Retinal pigment epithelial cell (primary cell): Measurements from ENCODE around the gene MBOAT1.

Experiments used
- DNase-seq: peaks from one replicate; pipeline ENCODE4 v3.0.0-alpha.2; 2010; ENCODE audit warnings: low read depth
- H3K4me3 ChIP-seq: 2 replicates; pipeline ENCODE4 v1.5.1; 2011; ENCODE audit warnings: mild to moderate bottlenecking, low read length, control low read depth, moderate library complexity
- CTCF ChIP-seq: conservative IDR thresholded peaks from 2 replicates; pipeline ENCODE4 v1.5.1; 2011; ENCODE audit warnings: low read depth, low read length, control low read depth, inconsistent platforms

The MBOAT1 gene

GRCh38 chr6:20197251-20197650, 15.0 kb downstream of the MBOAT1 start:
- no peak for DNase-seq
- no peak overlapping the region for H3K4me3 ChIP-seq
- TF ChIP-seq CTCF: no peak

GRCh38 chr6:20192625-20193024, 19.6 kb downstream of the MBOAT1 start:
- no peak overlapping the region for H3K4me3 ChIP-seq

GRCh38 chr6:20191992-20192391, 20.3 kb downstream of the MBOAT1 start:
- no peak for TF ChIP-seq CTCF
- no peak for DNase-seq
- H3K4me3 ChIP-seq: no peak overlapping the region

More at GRCh38 chr6:20192625-20193024, 19.6 kb downstream of the MBOAT1 start:
- no peak for DNase-seq
- TF ChIP-seq CTCF: no peak

- no peak for TF ChIP-seq CTCF
- H3K4me3 ChIP-seq: no peak overlapping the region
- no peak for DNase-seq
Measured at GRCh38 chr6:20188630-20189075, 23.6 kb downstream of the MBOAT1 start.

- TF ChIP-seq CTCF: no peak
- DNase-seq: no peak
- no peak overlapping the region for H3K4me3 ChIP-seq
Measured at GRCh38 chr6:20186981-20187380, 25.3 kb downstream of the MBOAT1 start.

DNA sequence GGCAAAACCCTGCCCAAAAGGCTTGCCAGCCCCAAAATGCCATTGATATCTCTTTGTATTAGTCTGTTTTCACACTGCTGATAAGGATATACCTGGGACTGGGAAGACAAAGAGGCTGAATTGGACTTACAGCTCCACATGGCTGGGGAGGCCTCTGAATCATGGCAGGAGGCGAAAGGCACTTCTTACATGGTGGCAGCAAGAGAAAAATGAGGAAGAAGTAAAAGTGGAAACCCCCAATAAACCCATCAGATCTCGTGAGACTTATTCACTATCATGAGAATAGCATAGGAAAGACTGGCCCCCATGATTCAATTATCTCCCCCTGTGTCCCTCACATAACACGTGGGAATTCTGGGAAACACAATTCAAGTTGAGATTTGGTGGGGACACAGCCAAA, 28.6 kb downstream of the MBOAT1 start:
- no peak overlapping the region for H3K4me3 ChIP-seq
- no peak for DNase-seq
- TF ChIP-seq CTCF: no peak

DNA sequence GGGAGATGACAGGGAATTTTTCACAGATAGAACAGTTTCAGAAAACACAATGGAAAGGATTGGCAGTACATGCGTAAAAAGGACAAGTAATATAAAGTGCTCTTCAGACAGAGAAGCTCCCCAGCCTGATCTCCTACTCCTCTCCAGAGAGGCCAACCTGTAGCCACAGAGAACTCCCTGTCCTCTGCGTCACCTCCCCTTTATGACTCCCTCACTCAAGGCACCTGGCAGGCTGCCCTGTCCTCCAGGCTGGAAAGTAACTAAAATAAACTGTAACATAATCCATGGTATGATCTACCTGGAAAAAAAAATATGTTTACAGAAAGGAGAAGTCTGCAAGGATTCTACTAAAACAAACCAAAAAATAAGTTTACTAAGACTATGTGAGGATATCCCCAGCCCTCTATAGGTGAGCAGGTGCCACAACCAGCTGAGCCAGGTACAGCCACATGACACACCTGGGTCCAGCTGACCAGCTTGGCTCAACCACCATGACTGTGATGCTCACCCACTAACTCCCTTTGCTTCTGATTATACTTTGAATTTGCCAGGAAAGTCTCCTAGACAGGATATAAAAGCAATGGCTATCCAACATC, 29.2 kb downstream of the MBOAT1 start:
- no peak overlapping the region for H3K4me3 ChIP-seq
- no peak for DNase-seq
- no peak for TF ChIP-seq CTCF
